Stimulated activated CD4-positive, alpha-beta T cell treated with anti-CD3 and anti-CD28 coated beads, Interleukin-1b, Interleukin-23, amount 100 ng/mL, for 4 hours (primary cell): ENCODE results near the gene FAM110D.

Experiments
- DNase-seq, 2 donors: peaks; one replicate each; pipeline ENCODE4 v3.0.0-alpha.2; 2020; ENCODE audit warnings: low read depth in 2 of 2

Gene FAM110D

DNA sequence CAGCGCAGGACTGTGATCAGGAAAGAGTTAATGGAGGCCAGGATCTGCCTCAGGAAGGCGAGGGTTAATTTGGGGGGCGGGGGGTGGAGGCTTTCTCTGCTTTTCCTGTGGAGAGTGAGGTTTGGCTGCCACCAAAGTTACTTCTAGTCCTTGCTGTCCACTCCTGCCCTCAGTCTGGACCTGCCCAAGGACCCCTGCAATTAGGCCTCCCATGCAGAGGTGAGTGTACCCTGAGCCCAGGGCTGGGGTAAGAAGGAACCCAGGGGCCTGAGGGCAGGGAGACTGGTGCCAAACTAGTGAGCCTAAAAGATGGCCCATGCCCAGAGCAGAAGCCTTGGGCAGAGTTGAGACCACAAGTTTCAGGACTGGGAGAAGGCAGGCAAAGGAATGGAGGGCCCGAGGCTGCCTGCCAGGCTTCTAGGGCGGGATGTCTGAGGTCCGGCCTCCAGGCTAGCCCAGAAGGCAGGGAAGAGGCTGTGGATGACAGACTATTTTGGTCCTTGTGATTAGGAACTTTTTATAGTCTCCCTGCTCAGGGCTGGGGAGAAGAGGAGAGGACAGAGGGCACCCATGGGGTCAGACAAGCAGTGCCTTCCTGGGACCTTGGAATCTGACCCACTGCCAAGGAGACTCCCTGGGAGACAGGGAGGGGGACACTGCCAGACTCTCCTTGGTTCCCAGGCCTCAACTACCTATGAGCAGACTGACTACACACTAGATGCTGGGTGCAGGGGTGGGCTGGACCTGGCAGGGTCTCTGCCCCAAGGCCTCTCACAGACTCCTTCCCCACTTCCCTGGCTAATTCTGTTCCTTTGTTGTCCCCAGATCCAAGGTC, at the start of gene FAM110D:
FAM110D (plus strand) TSS at position 172 of the 835 bp plus-strand sequence. CDS start 2,213 bp downstream, outside the sequence.
- no peak for DNase-seq

GRCh38 chr1:26109229-26110164, 49.4 kb upstream of the FAM110D start:
- no peak for DNase-seq

DNA sequence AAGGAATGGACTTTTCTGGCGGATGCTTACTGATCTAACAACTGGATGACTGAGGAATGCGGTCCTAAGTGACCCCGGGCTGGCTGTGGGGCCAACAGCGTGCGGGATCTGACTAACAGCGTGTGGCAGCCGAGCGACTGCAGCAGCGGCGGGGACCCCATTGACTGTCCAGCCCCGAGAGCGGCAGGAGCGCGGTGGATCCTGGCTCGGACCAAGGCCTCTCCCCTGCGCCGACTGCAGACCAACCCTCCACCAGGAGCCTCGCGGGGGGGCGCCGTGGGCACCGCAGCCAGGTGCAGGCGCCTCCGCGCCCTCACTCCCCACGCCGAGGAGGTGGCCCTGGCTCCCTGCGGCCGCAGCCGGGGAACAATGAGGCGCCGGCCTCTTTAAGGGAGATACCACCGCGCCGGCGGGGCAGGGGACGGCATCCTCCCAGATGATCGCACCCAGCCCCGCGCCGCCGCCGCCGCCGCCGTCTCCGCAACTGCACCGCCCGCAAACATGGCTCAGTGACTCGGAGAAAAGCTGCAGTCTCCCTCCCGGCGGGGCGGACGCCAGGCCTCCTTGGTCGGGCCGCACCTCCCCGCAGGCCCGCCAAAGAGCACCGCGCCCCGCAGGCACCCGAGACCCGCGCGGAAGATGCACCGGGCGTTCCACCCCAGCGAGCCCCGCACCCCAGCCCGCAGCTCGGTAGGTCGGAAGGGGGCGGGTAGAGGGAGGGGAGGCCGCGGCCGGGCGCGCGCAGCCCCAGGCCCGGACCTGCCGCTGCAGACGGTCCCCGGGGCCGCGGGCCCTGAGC, 47.9 kb upstream of the FAM110D start:
- peak; percentile 43 to 67 for DNase-seq

GRCh38 chr1:26111530-26112406, 47.1 kb upstream of the FAM110D start, which contains the start of gene PDIK1L:
Gene PDIK1L (plus strand): TSS chr1:26111824. CDS start chr1:26114309, 2,485 bp downstream.
- DNase-seq: peak; percentile 94 to 96

- no peak for DNase-seq
Observed at GRCh38 chr1:26112407-26112775, 46.5 kb upstream of the FAM110D start.

GRCh38 chr1:26114165-26114927, 44.5 kb upstream of the FAM110D start:
- no peak for DNase-seq

DNA sequence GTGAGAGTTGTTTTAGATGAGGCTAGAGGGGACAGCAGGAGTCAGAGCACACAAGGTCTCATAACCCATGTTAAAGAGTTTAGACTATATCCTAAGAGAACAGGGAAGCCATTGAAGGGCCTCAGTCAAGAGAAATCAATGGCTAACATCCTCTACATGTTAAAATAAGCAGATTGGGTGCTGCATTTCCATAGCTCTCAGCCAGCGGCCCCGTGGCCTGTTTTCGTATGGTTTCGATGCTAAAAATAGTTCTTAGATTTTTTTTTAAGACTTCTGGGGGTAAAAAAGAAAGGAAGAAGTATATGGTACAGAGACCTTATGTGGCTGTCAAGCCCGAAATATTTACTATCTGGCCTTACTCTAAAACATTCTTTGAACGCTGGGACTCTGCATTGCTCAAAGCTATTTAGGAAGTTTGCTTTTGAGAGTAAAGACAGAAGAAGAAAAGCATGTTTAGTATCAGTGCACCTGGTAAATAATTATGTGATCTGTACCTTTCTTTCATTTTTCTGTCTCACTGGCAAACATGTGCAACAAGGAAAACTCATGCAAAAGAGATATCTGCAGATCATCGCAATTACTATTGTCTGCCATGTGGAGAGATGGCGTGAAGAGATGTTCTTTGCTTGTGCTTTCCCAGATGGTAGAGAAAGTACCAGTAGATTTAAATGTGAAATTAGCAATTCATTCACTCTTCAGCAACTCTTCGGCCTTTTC, 38.8 kb upstream of the FAM110D start:
- no peak for DNase-seq

DNA sequence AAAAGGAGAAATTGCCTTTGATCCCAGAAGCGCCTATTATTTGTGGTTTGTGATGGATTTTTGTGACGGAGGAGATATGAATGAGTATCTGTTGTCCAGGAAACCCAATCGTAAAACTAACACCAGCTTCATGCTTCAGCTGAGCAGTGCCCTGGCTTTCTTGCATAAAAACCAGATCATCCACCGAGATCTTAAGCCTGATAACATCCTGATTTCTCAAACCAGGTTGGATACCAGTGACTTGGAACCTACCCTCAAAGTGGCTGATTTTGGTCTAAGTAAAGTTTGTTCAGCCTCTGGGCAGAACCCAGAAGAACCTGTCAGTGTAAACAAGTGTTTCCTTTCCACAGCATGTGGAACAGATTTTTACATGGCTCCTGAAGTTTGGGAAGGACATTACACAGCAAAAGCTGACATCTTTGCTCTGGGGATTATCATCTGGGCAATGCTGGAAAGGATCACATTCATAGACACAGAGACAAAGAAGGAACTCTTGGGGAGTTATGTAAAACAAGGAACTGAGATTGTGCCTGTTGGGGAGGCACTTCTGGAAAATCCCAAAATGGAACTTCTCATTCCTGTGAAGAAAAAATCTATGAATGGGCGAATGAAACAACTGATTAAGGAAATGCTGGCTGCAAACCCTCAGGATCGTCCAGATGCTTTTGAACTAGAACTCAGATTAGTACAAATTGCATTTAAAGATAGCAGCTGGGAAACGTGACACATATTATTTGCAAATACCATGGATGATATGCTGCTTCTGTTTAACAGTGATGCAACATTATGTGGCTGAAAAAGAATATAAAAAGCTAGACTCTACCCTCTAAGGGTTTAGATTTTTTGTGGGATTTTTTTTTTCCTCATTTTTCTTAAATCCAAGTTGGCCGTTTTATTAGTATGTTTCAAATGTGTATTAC, 36.8 kb upstream of the FAM110D start:
- DNase-seq: no peak

DNA sequence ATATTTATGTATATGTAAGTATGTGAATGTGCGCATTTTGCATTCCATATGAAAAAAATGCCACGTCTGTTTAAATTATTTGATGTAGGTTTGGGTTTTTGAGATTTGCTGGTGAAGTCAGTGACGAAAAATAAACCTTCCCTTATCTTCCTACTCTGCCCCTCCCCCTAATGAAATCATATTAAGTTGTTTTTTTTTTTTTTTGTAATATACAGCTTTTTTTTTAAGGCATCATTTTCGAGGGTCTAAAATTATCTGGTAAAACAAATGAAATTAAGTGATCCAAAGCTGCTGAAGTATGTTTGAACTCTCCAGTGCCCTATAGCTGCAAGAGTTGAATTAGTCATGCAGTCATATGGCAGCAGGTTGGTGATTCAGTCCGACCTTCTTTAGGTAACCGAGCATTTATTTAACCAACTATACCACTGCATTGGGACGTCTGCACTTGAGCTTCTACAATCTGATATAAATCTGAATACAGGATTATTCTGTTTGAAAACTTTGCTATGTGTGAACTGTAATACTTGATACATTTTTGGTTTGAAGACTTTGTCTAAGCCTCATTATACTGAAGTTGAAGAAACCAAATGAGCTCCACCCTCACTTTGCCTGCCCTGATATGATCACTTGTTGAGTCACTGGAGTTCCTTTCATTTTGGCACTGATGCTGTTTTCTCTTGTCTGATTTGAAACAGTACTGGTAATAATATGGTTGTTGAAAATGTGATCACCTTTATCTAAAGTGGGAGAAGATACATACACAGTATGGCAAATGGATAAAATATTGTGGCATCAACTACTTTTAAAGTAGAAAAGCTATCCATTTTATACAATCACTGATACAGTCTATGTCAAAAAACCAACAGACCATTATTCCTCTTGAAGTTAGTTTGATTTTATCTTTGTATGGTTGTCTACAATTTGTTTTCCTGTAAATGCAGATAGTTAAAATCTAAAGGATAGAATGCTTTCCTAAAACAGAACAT, 35.6 kb upstream of the FAM110D start:
- no peak for DNase-seq

GRCh38 chr1:26124418-26125331, 34.2 kb upstream of the FAM110D start:
- DNase-seq: no peak

- no peak for DNase-seq
Observed at GRCh38 chr1:26125382-26125781, 33.5 kb upstream of the FAM110D start.

DNA sequence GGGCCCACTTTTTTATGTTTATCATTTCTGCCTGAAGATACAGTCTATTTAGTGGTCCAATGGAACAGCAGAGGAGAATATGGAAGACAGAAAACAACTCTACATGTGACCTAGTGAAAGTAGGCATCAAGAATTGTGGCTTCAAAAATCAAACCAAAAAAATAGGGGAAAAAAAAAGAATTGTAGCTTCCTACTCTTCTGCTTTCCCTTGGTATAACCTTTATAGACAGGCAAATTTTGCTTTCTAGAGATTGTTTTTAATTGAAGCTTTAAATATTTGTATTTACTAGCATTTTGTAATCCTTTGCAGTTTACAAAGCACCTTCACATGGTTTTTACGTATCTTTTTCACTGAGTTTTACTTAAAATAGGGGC, 32.9 kb upstream of the FAM110D start:
- DNase-seq: no peak

DNA sequence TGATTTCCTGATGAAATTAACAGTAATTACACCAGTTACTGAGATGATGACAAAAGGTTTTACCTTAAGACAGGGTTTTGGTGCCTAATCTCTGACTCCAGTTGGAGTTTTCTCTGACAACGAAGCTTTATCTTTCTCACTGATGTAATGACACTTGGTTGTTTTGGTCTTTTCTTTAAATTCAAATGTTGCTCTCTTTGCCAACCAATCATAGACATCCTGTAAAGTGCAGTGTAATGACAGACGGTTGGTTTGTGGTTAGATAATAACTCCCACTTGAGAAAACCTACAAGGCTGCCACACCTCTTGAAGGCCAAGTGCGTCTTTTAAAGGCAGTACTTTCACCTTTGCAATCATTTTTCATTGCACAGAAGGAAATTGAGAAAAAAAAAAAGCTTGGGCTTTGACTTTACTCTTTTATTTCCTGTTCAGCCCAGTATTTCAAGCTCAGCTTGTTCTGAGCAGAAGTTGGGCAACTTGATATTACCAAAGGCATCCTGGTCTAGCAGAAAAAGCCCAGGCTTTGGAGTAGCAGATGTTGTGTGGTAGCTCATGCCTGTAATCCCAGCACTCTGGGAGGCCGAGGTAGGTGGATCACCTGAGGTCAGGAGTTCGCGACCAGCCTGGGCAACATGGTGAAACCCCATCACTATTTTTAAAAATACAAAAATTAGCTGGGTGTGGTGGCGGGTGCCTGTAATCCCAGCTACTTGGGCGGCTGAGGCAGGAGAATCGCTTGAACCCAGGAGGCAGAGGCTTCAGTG, 32.4 kb upstream of the FAM110D start:
- peak in 1 of 2 donors; percentile 33 for DNase-seq

DNA sequence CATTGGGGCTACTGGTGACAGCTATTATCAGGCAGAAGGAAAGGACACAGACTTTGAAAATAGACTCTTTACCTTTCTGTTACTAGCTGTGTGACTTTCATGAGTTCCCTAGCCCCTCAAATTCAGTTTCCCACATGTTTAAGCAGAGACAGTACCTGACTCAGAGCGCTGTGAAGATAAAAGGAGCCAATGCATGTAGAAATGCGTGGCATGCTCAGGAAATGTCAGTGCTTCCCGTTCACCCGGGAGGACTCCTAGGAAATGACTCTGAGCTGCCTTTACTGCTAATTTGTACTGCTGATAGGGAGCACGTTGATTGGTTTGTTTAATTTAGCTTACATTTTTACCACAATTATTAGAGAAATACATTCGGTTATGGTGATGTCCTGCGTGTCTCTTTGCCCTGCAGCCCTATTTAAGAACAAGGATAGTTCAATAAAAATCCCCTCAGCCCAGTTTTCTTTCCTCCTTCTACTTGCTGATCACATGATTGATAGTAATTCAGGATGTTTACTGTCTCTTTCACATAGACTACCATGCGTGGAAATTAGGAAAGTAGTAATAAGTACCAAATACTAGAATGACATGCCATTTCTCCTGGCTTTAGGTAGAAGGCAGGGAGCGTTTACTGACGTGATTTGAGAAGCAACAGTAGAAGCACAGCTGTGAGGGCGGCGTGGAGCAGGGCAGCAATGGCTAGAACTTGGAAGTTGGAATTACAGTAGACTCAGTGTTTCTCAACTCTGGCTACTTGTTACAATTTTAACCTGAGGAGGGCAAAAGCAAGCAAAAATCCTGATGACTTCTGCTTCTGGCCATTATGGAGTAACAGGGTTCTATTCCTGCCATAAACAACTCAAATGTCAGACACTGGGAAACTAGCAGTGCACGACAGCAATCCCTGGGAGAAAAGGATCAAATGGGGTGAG, 31.4 kb upstream of the FAM110D start:
- no peak for DNase-seq
